GM19455 (cell line): ENCODE results near the gene EZH1.

Experiments
- ATAC-seq: cut with Tn5 transposase; IDR thresholded peaks from one replicate; pipeline ENCODE4 v1.9.1; 2021; ENCODE audit not compliant: unreplicated experiment

EZH1 gene

GRCh38 chr17:42744806-42745617 lies at the start of gene EZH1:
EZH1 (minus strand) TSS chr17:42745040; CDS start chr17:42728941, 16,099 bp downstream.
- ATAC-seq = peak; percentile 72

DNA sequence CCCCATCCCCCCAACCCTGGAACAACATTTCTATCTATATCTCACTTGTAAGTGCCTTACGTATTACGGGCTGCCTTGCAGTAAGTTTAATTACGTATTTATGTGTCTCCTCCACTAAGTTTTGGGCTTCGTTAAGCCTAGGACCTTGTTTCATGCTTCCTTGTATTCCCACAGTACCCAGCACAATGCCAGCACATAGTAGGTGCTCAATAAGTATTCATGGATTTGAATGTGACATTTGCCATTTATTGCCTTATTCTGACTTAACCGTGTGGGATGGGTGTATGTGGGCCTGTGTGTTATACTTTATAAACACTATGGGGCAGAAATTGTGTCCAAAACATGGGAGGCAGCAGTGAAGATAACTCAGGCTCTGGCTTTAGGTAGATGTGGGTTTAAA lies 47.7 kb upstream of the EZH1 start:
- ATAC-seq = no peak

DNA sequence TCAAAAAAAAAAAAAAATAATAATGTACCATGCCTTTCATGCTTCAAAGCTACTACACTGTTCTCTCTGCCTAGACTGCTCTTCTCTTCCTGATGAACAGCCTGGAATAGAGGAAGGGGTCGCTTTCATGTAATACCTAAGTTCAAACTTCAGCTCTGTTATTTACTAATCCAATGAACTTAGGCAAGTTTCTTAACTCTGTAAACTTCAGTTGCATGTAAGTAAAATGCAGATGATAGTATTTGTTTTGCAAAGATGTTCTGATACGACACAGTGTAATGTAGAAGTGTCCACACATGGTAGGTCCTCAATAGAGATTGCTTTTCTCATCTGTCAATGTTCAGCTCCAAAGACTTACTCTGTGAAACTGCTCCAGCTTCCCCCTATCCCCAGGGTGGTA lies 47.1 kb upstream of the EZH1 start:
- ATAC-seq = no peak

- no peak for ATAC-seq
Observed at GRCh38 chr17:42787266-42787665, 42.4 kb upstream of the EZH1 start.

DNA sequence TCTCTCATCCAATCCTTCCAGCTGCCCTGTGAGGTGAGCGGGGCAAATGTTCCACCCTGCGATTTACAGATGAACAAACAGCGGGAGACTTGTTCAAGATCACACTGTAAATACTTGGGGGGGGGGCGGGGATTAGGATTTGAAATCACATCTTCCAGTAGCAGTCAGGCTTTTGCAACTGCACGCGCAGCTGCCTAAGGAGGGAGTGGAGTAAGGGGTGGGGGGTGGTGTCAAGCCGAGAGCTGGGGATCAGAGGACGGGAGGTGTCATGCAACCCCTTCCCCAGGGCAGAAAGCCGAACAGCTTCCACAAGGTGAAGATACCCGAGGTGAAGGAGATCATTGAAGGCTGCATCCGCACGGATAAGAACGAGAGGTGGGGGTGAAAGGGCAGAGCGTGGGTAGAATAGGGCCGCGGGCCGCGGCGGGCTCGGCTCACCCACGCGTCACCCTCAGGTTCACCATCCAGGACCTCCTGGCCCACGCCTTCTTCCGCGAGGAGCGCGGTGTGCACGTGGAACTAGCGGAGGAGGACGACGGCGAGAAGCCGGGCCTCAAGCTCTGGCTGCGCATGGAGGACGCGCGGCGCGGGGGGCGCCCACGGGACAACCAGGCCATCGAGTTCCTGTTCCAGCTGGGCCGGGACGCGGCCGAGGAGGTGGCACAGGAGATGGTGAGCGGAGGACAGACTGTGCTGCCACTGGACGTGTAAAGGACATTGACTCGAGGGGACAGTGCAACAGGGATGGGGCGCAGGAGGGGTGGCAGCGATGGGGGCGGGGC lies 40.2 kb upstream of the EZH1 start:
- no peak for ATAC-seq

DNA sequence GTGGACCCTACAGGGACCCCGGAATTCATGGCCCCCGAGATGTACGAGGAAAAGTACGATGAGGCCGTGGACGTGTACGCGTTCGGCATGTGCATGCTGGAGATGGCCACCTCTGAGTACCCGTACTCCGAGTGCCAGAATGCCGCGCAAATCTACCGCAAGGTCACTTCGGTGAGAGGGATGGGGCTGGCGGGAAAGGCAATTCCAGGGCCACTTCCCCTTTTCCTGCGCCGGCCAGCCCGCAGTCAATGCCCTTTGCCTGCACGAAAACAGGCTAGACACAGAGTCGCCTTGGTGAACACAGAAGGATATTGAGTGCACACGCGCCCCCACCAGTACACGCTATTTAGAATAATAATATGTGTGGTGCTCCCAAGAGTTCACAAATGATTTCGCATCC lies 39.6 kb upstream of the EZH1 start:
- ATAC-seq = no peak

DNA sequence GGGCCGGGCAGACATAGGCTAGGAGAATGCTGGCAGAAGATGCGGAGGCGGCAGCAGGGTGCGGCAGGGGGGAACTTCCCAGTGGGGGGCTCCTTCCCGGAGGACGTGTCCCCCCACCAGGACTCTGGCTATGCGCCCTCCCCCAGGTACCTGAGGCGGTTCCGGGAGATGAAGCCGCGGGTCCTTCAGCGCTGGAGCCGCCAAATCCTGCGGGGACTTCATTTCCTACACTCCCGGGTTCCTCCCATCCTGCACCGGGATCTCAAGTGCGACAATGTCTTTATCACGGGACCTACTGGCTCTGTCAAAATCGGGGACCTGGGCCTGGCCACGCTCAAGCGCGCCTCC lies 38.9 kb upstream of the EZH1 start:
- no peak for ATAC-seq

GRCh38 chr17:42783062-42783790 lies 38.4 kb upstream of the EZH1 start:
- no peak for ATAC-seq

- no peak for ATAC-seq
Observed at GRCh38 chr17:42782166-42783061, 37.6 kb upstream of the EZH1 start.

GRCh38 chr17:42781639-42782165 lies 36.9 kb upstream of the EZH1 start:
- ATAC-seq = no peak

GRCh38 chr17:42780851-42781638 lies 36.2 kb upstream of the EZH1 start:
- no peak for ATAC-seq

- ATAC-seq = no peak
Observed at GRCh38 chr17:42779936-42780850, 35.4 kb upstream of the EZH1 start, which contains the start of gene WNK4. WNK4 (plus strand) TSS chr17:42780610; CDS start chr17:42780699, 89 bp downstream.

GRCh38 chr17:42779304-42779935 lies 34.6 kb upstream of the EZH1 start:
- ATAC-seq = no peak

- ATAC-seq = no peak
Observed at GRCh38 chr17:42778570-42778969, 33.7 kb upstream of the EZH1 start.

- no peak for ATAC-seq
Observed at GRCh38 chr17:42775534-42776098, 30.8 kb upstream of the EZH1 start.

GRCh38 chr17:42774066-42774745 lies 29.4 kb upstream of the EZH1 start:
- no peak for ATAC-seq
